Sigmoid colon (tissue), 4 donors: Measurements from ENCODE around the gene MAGEF1.

Experiments
- EP300 ChIP-seq, 4 donors: sonication (generic); formaldehyde crosslinking; IDR thresholded peaks; one replicate each; pipeline ENCODE4 v1.6.1; 2017; ENCODE audit warnings: antibody characterized with exemption in 4 of 4
- POLR2A ChIP-seq, 2 donors: fragments of 450-650 bp; IDR thresholded peaks; one replicate each; pipeline ENCODE4 v1.6.1; 2016; ENCODE audit warnings: antibody characterized with exemption in 2 of 2, mild to moderate bottlenecking in 2 of 2, moderate library complexity in 2 of 2
- TF ChIP-seq, protein P1 (sequence below), 4 experiments: fragments of 450-650 bp in 3 of 4; fragments of 200-600 bp in 1 of 4; IDR thresholded peaks; one replicate each; pipeline ENCODE4 v1.5.1; 2016 to 2019; ENCODE audit warnings: antibody characterized with exemption in 4 of 4, mild to moderate bottlenecking in 3 of 4, moderate library complexity in 2 of 4

DNA sequence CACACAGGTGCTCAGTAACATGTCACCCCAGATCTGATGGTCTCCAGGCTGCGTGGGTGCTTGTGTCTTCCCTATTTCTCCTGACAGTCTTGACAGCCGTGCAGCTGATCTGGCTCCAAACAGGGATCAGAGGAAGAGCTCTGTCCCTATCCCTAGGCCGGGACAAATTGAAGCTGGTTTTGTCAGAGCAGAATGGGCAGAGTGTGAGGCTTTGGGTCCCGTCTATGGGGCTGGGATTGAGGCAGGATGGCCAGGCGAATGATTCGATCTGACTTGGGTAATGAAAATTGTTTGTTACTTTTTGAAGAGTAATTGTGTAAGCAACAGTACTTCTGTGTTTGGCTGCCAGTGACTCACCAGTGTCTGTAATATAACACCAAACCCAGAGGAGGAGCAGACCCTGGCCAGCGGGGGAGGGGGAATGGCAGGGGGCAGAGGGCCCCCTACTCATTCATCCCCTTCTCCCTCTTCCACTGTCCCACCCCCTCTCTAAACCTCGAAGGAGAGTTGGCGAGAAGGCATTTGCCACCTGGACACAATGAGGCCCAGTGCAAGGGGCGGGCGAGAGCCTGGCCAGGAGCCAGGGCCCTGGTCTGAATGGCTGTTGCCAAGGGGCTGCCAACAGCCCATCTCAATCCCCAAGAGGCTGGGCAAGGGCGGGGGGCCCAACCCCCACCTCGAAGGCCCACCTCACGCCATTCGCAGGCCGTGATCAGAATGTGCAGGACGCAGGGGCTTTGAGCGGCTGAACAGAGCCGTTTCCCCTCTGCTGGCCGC is 4.9 kb upstream of the MAGEF1 start:
- TF ChIP-seq, protein P1, sequence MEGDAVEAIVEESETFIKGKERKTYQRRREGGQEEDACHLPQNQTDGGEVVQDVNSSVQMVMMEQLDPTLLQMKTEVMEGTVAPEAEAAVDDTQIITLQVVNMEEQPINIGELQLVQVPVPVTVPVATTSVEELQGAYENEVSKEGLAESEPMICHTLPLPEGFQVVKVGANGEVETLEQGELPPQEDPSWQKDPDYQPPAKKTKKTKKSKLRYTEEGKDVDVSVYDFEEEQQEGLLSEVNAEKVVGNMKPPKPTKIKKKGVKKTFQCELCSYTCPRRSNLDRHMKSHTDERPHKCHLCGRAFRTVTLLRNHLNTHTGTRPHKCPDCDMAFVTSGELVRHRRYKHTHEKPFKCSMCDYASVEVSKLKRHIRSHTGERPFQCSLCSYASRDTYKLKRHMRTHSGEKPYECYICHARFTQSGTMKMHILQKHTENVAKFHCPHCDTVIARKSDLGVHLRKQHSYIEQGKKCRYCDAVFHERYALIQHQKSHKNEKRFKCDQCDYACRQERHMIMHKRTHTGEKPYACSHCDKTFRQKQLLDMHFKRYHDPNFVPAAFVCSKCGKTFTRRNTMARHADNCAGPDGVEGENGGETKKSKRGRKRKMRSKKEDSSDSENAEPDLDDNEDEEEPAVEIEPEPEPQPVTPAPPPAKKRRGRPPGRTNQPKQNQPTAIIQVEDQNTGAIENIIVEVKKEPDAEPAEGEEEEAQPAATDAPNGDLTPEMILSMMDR (IDR thresholded peaks at IDR 0.05), result no peak
- no peak for TF ChIP-seq EP300 (IDR thresholded peaks at IDR 0.05)
- no peak for TF ChIP-seq POLR2A (IDR thresholded peaks at IDR 0.05)
